Karpas-422 (cell line): ENCODE results near the gene TMEM200A. TPM values are rescaled to one million over a fixed set of nuclear protein-coding genes. Genes with fewer than 3 reads are reported as not detected.

Source experiments
- DNase-seq: peaks from one replicate; pipeline ENCODE4 v3.0.0-alpha.2; 2015
- H2AFZ ChIP-seq: fragments of 200-600 bp; sonication (generic); 2 replicates; pipeline ENCODE4 v1.6.1; 2014; ENCODE audit warnings: antibody characterized with exemption, low read length, mixed read lengths
- H3K27ac ChIP-seq: fragments of 200-600 bp; sonication (generic); 2 replicates; pipeline ENCODE4 v1.5.1; 2014; ENCODE audit warnings: mild to moderate bottlenecking, low read length, moderate library complexity
- H3K27me3 ChIP-seq: fragments of 200-600 bp; sonication (generic); 2 replicates; pipeline ENCODE4 v1.6.1; 2014; ENCODE audit warnings: low read length, mixed read lengths
- H3K36me3 ChIP-seq: fragments of 200-600 bp; sonication (generic); 2 replicates; pipeline ENCODE4 v1.6.1; 2014; ENCODE audit warnings: low read length, mixed read lengths; ENCODE audit not compliant: insufficient read depth
- H3K4me1 ChIP-seq: fragments of 200-600 bp; sonication (generic); 2 replicates; pipeline ENCODE4 v1.6.1; 2014; ENCODE audit warnings: mild to moderate bottlenecking, low read length, mixed read lengths
- H3K4me2 ChIP-seq: fragments of 200-600 bp; sonication (generic); 2 replicates; pipeline ENCODE4 v1.6.1; 2014; ENCODE audit warnings: low read length, low read depth, mild to moderate bottlenecking; ENCODE audit not compliant: poor library complexity, severe bottlenecking
- H3K4me3 ChIP-seq: fragments of 200-600 bp; sonication (generic); 2 replicates; pipeline ENCODE4 v1.5.1; 2014; ENCODE audit warnings: mild to moderate bottlenecking, antibody characterized with exemption, low read length, mixed read lengths
- H3K79me2 ChIP-seq: fragments of 200-600 bp; sonication (generic); 2 replicates; pipeline ENCODE4 v1.6.1; 2014; ENCODE audit warnings: mild to moderate bottlenecking, low read length, mixed read lengths
- H3K9ac ChIP-seq: fragments of 200-600 bp; sonication (generic); 2 replicates; pipeline ENCODE4 v1.6.0; 2014; ENCODE audit warnings: low read length
- H3K9me2 ChIP-seq: fragments of 200-600 bp; sonication (generic), shearing (Covaris generic); replicated peaks from 2 replicates; pipeline ENCODE4 v1.6.0; 2014; ENCODE audit warnings: mild to moderate bottlenecking, low read length, moderate library complexity; ENCODE audit not compliant: insufficient read depth
- H3K9me3 ChIP-seq: fragments of 300-700, 200-600 bp; sonication (generic); 2 replicates; pipeline ENCODE4 v1.6.1; 2014; ENCODE audit warnings: low read length, mixed read lengths
- H4K20me1 ChIP-seq: fragments of 200-600 bp; sonication (generic); 2 replicates; pipeline ENCODE4 v1.6.1; 2014; ENCODE audit warnings: mild to moderate bottlenecking, antibody characterized with exemption, low read length, low read depth; ENCODE audit not compliant: insufficient read depth
- total RNA-seq: library from RNA; depleted of rRNA; stranded (reverse); fragments of >200 nt; shearing (Covaris generic); gene quantifications from 2 replicates; pipeline ENCODE4 v1.2.3, GENCODE V29; 2014; ENCODE audit warnings: low replicate concordance

The TMEM200A gene
- total RNA-seq, 1 experiment from 2014 or later: not detected

DNA sequence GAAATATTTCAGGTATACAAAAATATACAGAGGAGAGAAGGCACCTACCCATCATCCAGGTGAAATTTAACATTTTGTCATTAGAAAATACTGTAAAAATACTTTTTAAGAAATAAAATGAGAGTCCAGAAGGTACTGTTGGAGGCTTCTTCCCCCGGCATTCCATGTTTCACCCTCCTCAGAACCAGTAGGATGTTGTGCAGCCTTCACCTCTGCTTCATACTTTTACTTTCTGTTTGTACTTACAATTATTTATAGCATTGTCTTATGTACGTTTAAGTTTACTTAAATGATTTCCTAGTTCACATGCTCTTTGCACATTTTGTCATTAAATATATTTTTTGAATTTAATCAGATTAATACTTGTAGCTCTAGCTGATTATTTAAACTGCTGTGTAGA lies 30.9 kb downstream of the TMEM200A start:
- no peaks in the 10 kb centered on the region for H3K36me3 ChIP-seq
- no peak overlapping the region for H3K9ac ChIP-seq
- H3K27ac ChIP-seq: no peak overlapping the region
- H2AFZ ChIP-seq: no peak overlapping the region
- no peaks in the 10 kb centered on the region for H3K9me2 ChIP-seq
- no peak overlapping the region for H3K4me3 ChIP-seq
- H4K20me1 ChIP-seq: no peaks in the 10 kb centered on the region
- no peaks in the 10 kb centered on the region for H3K9me3 ChIP-seq
- no peak overlapping the region for H3K4me2 ChIP-seq
- no peak for DNase-seq
- no peaks in the 10 kb centered on the region for H3K4me1 ChIP-seq
- H3K27me3 ChIP-seq: no peaks in the 10 kb centered on the region
- H3K79me2 ChIP-seq: no peaks in the 10 kb centered on the region

DNA sequence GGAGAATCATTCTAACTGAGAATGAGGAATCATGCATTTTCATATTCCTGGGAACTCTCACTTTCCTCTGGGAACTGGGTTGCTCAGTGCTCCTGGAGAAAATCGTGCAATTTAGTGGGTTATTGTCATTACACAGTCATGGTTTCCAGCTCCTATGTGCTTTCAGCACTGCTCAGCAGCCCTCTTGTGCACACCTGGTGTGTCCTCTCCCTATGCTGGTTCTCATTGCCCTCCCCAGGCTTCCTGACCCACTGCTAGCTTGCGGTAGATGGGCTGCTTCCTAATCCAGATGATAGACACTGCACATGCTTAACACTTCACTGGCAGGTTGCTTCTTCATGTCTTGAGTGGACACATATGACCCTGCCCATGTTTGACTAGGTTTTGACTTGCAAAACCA lies 39.7 kb downstream of the TMEM200A start:
- no peak overlapping the region for H3K9ac ChIP-seq
- no peaks in the 10 kb centered on the region for H3K9me3 ChIP-seq
- no peaks in the 10 kb centered on the region for H3K9me2 ChIP-seq
- H2AFZ ChIP-seq: no peak overlapping the region
- peak; percentile 17 for DNase-seq
- no peaks in the 10 kb centered on the region for H3K4me1 ChIP-seq
- H3K4me2 ChIP-seq: no peak overlapping the region
- no peaks in the 10 kb centered on the region for H3K36me3 ChIP-seq
- no peaks in the 10 kb centered on the region for H3K79me2 ChIP-seq
- no peaks in the 10 kb centered on the region for H3K27me3 ChIP-seq
- H3K4me3 ChIP-seq: no peak overlapping the region
- no peaks in the 10 kb centered on the region for H4K20me1 ChIP-seq
- H3K27ac ChIP-seq: no peak overlapping the region

DNA sequence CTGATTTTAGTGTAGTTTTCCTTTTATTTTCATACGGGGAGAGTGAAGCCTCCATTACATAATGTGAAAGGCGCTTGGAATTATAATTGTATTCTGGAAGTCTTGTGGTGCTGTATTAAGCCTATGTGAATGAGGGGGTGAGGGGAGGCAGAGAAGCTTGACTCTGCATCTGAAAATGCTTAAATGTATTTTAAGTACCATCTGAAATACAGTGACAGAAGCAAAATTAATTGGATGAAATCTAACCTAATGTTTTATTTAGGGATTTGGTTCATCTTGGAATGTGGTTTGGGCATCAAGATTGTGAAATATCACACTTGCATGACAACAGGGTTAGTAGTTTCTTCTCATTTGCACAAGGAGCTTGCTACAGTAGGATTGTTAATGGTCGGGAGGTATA lies 41.2 kb downstream of the TMEM200A start:
- Histone ChIP-seq H3K9me3 (no peaks in the 10 kb centered on the region), H3K79me2 (no peaks in the 10 kb centered on the region), H3K27me3 (no peaks in the 10 kb centered on the region), H3K4me2 (no peak overlapping the region), H3K27ac (no peak overlapping the region), H3K9me2 (no peaks in the 10 kb centered on the region), H3K4me1 (no peaks in the 10 kb centered on the region), H2AFZ (no peak overlapping the region), H3K9ac (no peak overlapping the region), H4K20me1 (no peaks in the 10 kb centered on the region), H3K36me3 (no peaks in the 10 kb centered on the region), H3K4me3 (no peak overlapping the region)
- no peak for DNase-seq

DNA sequence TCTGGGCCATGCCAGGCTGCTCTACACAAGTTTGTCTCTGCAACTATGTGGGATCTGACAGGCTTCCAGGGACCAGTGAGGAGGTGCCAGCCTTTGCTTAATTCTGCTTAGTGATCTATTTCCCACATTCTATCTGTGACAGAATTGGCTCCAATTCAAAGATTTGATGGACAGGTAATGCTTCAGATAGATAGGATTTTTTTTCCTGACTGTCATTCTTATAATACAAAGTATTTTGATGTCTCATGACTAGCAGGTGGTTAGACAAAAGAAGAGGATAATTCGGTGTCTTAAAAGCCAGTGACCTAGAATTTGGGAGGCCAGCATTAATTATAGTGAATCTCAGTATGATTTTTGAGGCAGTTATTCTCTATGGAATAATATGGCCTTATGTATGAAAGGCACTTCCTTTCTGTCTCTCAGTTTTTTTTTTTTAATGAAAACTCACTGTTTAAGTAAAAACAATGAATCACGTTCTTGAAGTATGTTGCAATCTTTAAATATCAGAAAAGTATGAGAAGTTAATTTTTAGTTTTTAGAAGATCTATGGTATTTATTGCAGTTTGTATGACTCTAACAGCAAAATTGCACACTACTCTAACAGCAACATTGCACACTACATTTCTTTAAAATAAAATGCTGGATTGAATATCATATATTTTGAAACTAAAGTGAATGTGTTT lies 43.7 kb downstream of the TMEM200A start:
- H3K36me3 ChIP-seq: no peaks in the 10 kb centered on the region
- no peaks in the 10 kb centered on the region for H3K27me3 ChIP-seq
- no peak overlapping the region for H3K4me3 ChIP-seq
- no peak overlapping the region for H3K27ac ChIP-seq
- H2AFZ ChIP-seq: no peak overlapping the region
- no peaks in the 10 kb centered on the region for H3K4me1 ChIP-seq
- DNase-seq: no peak
- H4K20me1 ChIP-seq: no peaks in the 10 kb centered on the region
- H3K79me2 ChIP-seq: no peaks in the 10 kb centered on the region
- no peaks in the 10 kb centered on the region for H3K9me2 ChIP-seq
- H3K4me2 ChIP-seq: no peak overlapping the region
- no peak overlapping the region for H3K9ac ChIP-seq
- H3K9me3 ChIP-seq: no peaks in the 10 kb centered on the region

DNA sequence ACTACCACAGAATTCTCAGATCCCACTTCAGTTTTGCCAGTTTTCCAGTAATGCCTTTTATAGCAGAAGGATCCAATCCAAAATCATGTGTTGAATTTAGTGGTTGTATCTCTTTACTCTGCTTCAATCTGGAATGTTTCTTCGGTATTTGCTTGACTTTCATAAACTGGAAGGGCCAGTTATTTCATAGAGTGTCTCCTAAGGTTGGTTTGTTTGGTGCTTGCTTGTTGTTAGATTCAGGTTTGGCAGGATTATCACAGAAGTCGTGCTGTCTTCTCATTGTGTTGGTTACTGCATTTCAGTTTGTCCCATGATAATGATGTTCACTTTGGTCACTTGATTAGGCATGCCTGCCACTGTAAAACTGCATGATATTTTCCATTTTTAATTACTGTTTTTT lies 45.7 kb downstream of the TMEM200A start:
- no peak overlapping the region for H3K27ac ChIP-seq
- no peaks in the 10 kb centered on the region for H3K79me2 ChIP-seq
- DNase-seq: no peak
- H3K4me1 ChIP-seq: no peaks in the 10 kb centered on the region
- H4K20me1 ChIP-seq: no peaks in the 10 kb centered on the region
- no peaks in the 10 kb centered on the region for H3K9me2 ChIP-seq
- H3K4me2 ChIP-seq: no peak overlapping the region
- no peaks in the 10 kb centered on the region; the same call in 1 of the 2 replicates for H3K27me3 ChIP-seq
- no peak overlapping the region for H2AFZ ChIP-seq
- no peaks in the 10 kb centered on the region for H3K9me3 ChIP-seq
- no peak overlapping the region for H3K9ac ChIP-seq
- no peak overlapping the region for H3K4me3 ChIP-seq
- H3K36me3 ChIP-seq: no peaks in the 10 kb centered on the region

DNA sequence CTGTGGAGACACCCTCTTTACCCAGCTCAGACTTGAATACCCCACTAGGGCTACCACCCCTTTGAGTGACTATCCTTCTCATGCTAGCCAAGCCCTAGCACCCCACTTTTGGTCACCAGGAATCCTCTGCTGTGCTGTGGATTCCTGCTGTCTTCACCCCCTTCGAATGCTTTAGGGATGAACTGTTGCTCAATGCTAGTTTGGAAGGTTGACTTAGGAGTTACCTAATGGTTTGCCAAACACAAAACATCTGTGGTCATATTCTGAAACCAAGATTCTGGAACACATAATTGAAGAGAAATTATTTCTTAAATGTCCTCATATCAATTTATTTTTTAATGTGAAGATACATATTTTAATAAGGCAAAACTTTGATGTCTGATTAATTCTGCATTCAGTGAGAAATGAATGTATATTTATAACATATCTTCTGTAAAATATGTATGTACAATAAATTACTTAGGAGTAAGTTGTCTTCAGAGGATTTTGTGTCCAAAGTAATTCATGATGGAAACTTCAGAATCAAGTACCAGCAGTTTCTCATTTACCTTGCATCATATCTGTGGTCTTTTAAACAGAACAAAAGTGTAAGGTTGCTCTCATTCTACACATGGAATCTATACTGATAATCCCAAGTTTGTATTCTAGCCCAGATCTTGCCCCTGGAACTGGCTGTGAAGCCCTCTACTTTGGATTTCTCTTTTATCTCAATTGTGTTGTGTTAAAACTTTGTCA lies 46.9 kb downstream of the TMEM200A start:
- DNase-seq: no peak
- Histone ChIP-seq H3K4me2 (no peak overlapping the region), H3K9me3 (no peaks in the 10 kb centered on the region), H2AFZ (no peak overlapping the region), H3K9ac (no peak overlapping the region), H4K20me1 (no peaks in the 10 kb centered on the region), H3K27ac (no peak overlapping the region), H3K79me2 (no peaks in the 10 kb centered on the region), H3K27me3 (no peaks in the 10 kb centered on the region; the same call in 1 of the 2 replicates), H3K9me2 (no peaks in the 10 kb centered on the region), H3K4me3 (no peak overlapping the region), H3K4me1 (no peaks in the 10 kb centered on the region), H3K36me3 (no peaks in the 10 kb centered on the region)

DNA sequence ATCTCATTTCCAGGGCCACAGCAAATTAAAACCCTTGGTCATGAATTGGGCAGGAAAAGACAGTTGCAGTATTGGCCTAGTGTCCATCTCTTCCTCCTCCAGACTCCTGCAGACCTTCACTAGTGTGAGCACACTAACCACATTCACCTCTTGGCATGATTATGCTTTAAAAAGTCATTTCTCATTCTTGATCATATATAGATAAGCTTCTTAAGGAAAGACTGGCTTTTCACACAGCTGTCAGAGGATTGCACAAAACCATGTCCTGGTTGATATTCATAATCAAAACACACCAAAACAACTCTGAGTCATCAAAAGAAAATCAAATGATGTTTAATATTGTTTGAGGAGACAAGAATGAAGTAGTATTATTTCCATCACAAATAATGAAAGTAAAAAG lies 52.1 kb downstream of the TMEM200A start:
- H3K4me3 ChIP-seq: no peak overlapping the region

DNA sequence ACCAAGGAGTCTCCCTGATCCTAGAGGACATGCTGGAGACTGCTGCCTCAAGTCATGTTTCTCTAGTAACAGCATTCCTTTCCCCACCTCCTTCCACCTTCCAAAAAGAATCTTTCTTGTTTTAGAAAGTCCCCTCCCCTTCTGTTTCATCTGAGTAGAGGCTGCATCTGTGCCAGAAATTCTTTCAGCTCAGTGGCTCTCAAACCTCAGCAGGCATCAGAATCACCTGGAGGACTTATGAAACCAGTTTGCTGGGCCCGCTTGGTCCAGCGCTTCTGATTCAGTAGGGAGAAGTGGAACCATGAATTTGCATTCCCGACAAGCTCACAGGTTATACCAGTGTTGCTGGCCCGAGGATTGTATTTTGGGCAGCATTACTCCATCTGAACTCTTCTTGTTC lies 55.1 kb downstream of the TMEM200A start:
- Histone ChIP-seq H3K36me3 (no peaks in the 10 kb centered on the region), H3K27me3 (no peaks in the 10 kb centered on the region), H2AFZ (no peak overlapping the region), H3K9me3 (no peaks in the 10 kb centered on the region), H4K20me1 (no peaks in the 10 kb centered on the region), H3K27ac (no peak overlapping the region), H3K4me1 (no peaks in the 10 kb centered on the region), H3K79me2 (no peaks in the 10 kb centered on the region), H3K4me2 (no peak overlapping the region), H3K9me2 (no peaks in the 10 kb centered on the region), H3K4me3 (no peak overlapping the region), H3K9ac (no peak overlapping the region)
- no peak for DNase-seq

More for the DNA sequence above, 52.1 kb downstream of the TMEM200A start:
- Histone ChIP-seq H2AFZ (no peak overlapping the region), H3K79me2 (no peaks in the 10 kb centered on the region), H3K9ac (no peak overlapping the region), H4K20me1 (no peaks in the 10 kb centered on the region), H3K9me3 (no peaks in the 10 kb centered on the region), H3K27me3 (no peaks in the 10 kb centered on the region; the same call in 1 of the 2 replicates), H3K9me2 (no peaks in the 10 kb centered on the region), H3K4me1 (no peaks in the 10 kb centered on the region), H3K36me3 (no peaks in the 10 kb centered on the region), H3K4me2 (no peak overlapping the region), H3K27ac (no peak overlapping the region)
- no peak for DNase-seq
